ENCODE measurements around the gene DACH1. TPM values are rescaled to one million over a fixed set of nuclear protein-coding genes. Genes with fewer than 3 reads are reported as not detected.

DACH1 gene
- total and polyA plus RNA-seq, 4 donors = 1.4 to 42.3 (median 3.7) TPM

GRCh38 chr13:71590654-71591148 lies 276.3 kb downstream of the DACH1 start:
- no peak for TF ChIP-seq CTCF (IDR thresholded peaks at IDR 0.05; ENCODE audit: control extremely low read depth, extremely low read depth)
- DNase-seq (no peak), ATAC-seq (ENCODE audit: insufficient read depth, low FRiP score) (no peak)
- no peaks in the 10 kb centered on the region for H3K36me3 ChIP-seq (ENCODE audit: control insufficient read depth in 4 of 4, insufficient read depth in 4 of 4, low read length in 4 of 4)
- WGBS, 2 donors = 98 to 99% methylated on average over 3 of the region's 3 CpGs
- H3K4me3 ChIP-seq = no peak overlapping the region
- no peak overlapping the region for H3K9ac ChIP-seq (ENCODE audit: insufficient read depth in 1 of 2, low read length in 2 of 2)
- no peaks in the 10 kb centered on the region for H3K9me3 ChIP-seq (ENCODE audit: control insufficient read depth in 4 of 4, insufficient read depth in 3 of 4, low read length in 3 of 4)
- no peak overlapping the region for H3K27ac ChIP-seq (ENCODE audit: low read depth in 1 of 2, low read length in 1 of 2)
- no peaks in the 10 kb centered on the region for H3K27me3 ChIP-seq (ENCODE audit: control insufficient read depth in 3 of 3, insufficient read depth in 3 of 3, low read length in 2 of 3)
- peaks cover 0 to 17% (median 0%) of the 10 kb centered on the region in 5 donors for H3K4me1 ChIP-seq (ENCODE audit: control insufficient read depth in 5 of 5, insufficient read depth in 5 of 5, low read length in 5 of 5)

GRCh38 chr13:71589032-71589431 lies 278.0 kb downstream of the DACH1 start:
- ATAC-seq (ENCODE audit: insufficient read depth, low FRiP score) (no peak), DNase-seq (peak in 1 of 3 donors; percentile 18)
- H3K4me1 ChIP-seq (ENCODE audit: control insufficient read depth in 5 of 5, insufficient read depth in 5 of 5, low read length in 5 of 5) = peaks cover 0 to 17% (median 0%) of the 10 kb centered on the region in 5 donors
- H3K4me3 ChIP-seq = no peak overlapping the region
- WGBS, 2 donors = 72 to 81% methylated on average over 2 of the region's 2 CpGs
- no peak overlapping the region for H3K27ac ChIP-seq (ENCODE audit: low read depth in 1 of 2, low read length in 1 of 2)
- H3K36me3 ChIP-seq (ENCODE audit: control insufficient read depth in 4 of 4, insufficient read depth in 4 of 4, low read length in 4 of 4) = no peaks in the 10 kb centered on the region
- no peak for TF ChIP-seq CTCF (IDR thresholded peaks at IDR 0.05; ENCODE audit: control extremely low read depth, extremely low read depth)
- no peak overlapping the region for H3K9ac ChIP-seq (ENCODE audit: insufficient read depth in 1 of 2, low read length in 2 of 2)
- H3K9me3 ChIP-seq (ENCODE audit: control insufficient read depth in 4 of 4, insufficient read depth in 3 of 4, low read length in 3 of 4) = no peaks in the 10 kb centered on the region
- H3K27me3 ChIP-seq (ENCODE audit: control insufficient read depth in 3 of 3, insufficient read depth in 3 of 3, low read length in 2 of 3) = no peaks in the 10 kb centered on the region

GRCh38 chr13:71587817-71588216 lies 279.2 kb downstream of the DACH1 start:
- 80 to 85% methylated on average over 5 of the region's 5 CpGs for WGBS, 2 donors
- no peak for TF ChIP-seq CTCF (IDR thresholded peaks at IDR 0.05; ENCODE audit: control extremely low read depth, extremely low read depth)
- ATAC-seq (ENCODE audit: insufficient read depth, low FRiP score) (no peak), DNase-seq (peak in 2 of 3 donors; percentile 42 to 59)
- H3K4me1 ChIP-seq (ENCODE audit: control insufficient read depth in 5 of 5, insufficient read depth in 5 of 5, low read length in 5 of 5) = peaks cover 0 to 17% (median 0%) of the 10 kb centered on the region in 5 donors
- H3K9ac ChIP-seq (ENCODE audit: insufficient read depth in 1 of 2, low read length in 2 of 2) = no peak overlapping the region
- no peaks in the 10 kb centered on the region for H3K27me3 ChIP-seq (ENCODE audit: control insufficient read depth in 3 of 3, insufficient read depth in 3 of 3, low read length in 2 of 3)
- no peak overlapping the region for H3K27ac ChIP-seq (ENCODE audit: low read depth in 1 of 2, low read length in 1 of 2)
- H3K9me3 ChIP-seq (ENCODE audit: control insufficient read depth in 4 of 4, insufficient read depth in 3 of 4, low read length in 3 of 4) = no peaks in the 10 kb centered on the region
- H3K36me3 ChIP-seq (ENCODE audit: control insufficient read depth in 4 of 4, insufficient read depth in 4 of 4, low read length in 4 of 4) = no peaks in the 10 kb centered on the region
- H3K4me3 ChIP-seq = no peak overlapping the region

- 95% methylated on average over 2 of the region's 2 CpGs for WGBS, 2 donors
- no peak for ATAC-seq (ENCODE audit: insufficient read depth, low FRiP score)
- no peak for TF ChIP-seq CTCF (IDR thresholded peaks at IDR 0.05; ENCODE audit: control extremely low read depth, extremely low read depth)
These were observed 279.8 kb downstream of the DACH1 start for GRCh38 chr13:71587193-71587592.

More at GRCh38 chr13:71587193-71587592, 279.8 kb downstream of the DACH1 start:
- no peaks in the 10 kb centered on the region for H3K27me3 ChIP-seq (ENCODE audit: control insufficient read depth in 3 of 3, insufficient read depth in 3 of 3, low read length in 2 of 3)
- H3K27ac ChIP-seq (ENCODE audit: low read depth in 1 of 2, low read length in 1 of 2) = no peak overlapping the region
- no peaks in the 10 kb centered on the region for H3K36me3 ChIP-seq (ENCODE audit: control insufficient read depth in 4 of 4, insufficient read depth in 4 of 4, low read length in 4 of 4)
- H3K4me1 ChIP-seq (ENCODE audit: control insufficient read depth in 5 of 5, insufficient read depth in 5 of 5, low read length in 5 of 5) = peaks cover 0 to 17% (median 0%) of the 10 kb centered on the region in 5 donors
- no peak overlapping the region for H3K4me3 ChIP-seq
- no peak overlapping the region for H3K9ac ChIP-seq (ENCODE audit: insufficient read depth in 1 of 2, low read length in 2 of 2)
- H3K9me3 ChIP-seq (ENCODE audit: control insufficient read depth in 4 of 4, insufficient read depth in 3 of 4, low read length in 3 of 4) = no peaks in the 10 kb centered on the region
- DNase-seq = no peak
